GM23248 (cell line): ENCODE data around the gene LTN1. TPM values are rescaled to one million over a fixed set of nuclear protein-coding genes. Genes with fewer than 3 reads are reported as not detected.
A peak's percentile ranks its signal among the peaks of the same experiment; 100 is the strongest.

ENCODE experiments used
- DNase-seq: peaks from one replicate; pipeline ENCODE4 v3.0.0-alpha.2; 2015
- H2AFZ ChIP-seq: fragments of 200-600 bp; sonication (generic); 2 replicates; pipeline ENCODE4 v1.6.1; 2016; ENCODE audit warnings: antibody characterized with exemption
- H3F3A ChIP-seq: fragments of 200-600 bp; sonication (generic); 2 replicates; pipeline ENCODE4 v1.6.1; 2016; ENCODE audit warnings: mild to moderate bottlenecking, antibody characterized with exemption, mixed run types; ENCODE audit not compliant: insufficient read depth
- H3K27ac ChIP-seq: fragments of 200-600 bp; sonication (generic); 2 replicates; pipeline ENCODE4 v1.5.1; 2016; ENCODE audit warnings: mild to moderate bottlenecking
- H3K27me3 ChIP-seq: fragments of 200-600 bp; sonication (generic); replicated peaks from 2 replicates; pipeline ENCODE4 v1.6.1; 2016; ENCODE audit warnings: mild to moderate bottlenecking; ENCODE audit not compliant: insufficient read depth
- H3K36me3 ChIP-seq: fragments of 200-600 bp; sonication (generic); 2 replicates; pipeline ENCODE4 v1.6.1; 2016; ENCODE audit warnings: low read depth, mild to moderate bottlenecking
- H3K4me1 ChIP-seq: fragments of 200-600 bp; sonication (generic); 2 replicates; pipeline ENCODE4 v1.6.1; 2016; ENCODE audit warnings: mild to moderate bottlenecking; ENCODE audit not compliant: insufficient read depth
- H3K4me2 ChIP-seq: fragments of 200-600 bp; sonication (generic); one replicate; pipeline ENCODE4 v1.6.1; 2016; ENCODE audit warnings: mild to moderate bottlenecking; ENCODE audit not compliant: unreplicated experiment
- H3K4me3 ChIP-seq: fragments of 200-600 bp; sonication (generic); 2 replicates; pipeline ENCODE4 v1.5.1; 2016; ENCODE audit warnings: mild to moderate bottlenecking
- H3K79me2 ChIP-seq: fragments of 200-600 bp; sonication (generic); 2 replicates; pipeline ENCODE4 v1.6.1; 2016; ENCODE audit warnings: mild to moderate bottlenecking; ENCODE audit not compliant: insufficient read depth
- H3K9ac ChIP-seq: fragments of 200-600 bp; sonication (generic); 2 replicates; pipeline ENCODE4 v1.6.1; 2016; ENCODE audit warnings: mild to moderate bottlenecking
- H3K9me2 ChIP-seq: fragments of 200-600 bp; sonication (generic); 2 replicates; pipeline ENCODE4 v1.6.1; 2016; ENCODE audit warnings: mixed run types, mild to moderate bottlenecking, moderate library complexity; ENCODE audit not compliant: insufficient read depth
- H3K9me3 ChIP-seq: fragments of 200-600 bp; sonication (generic); one replicate; pipeline ENCODE4 v1.6.1; 2017; ENCODE audit warnings: low read depth
- H4K20me1 ChIP-seq: fragments of 200-600 bp; sonication (generic); 2 replicates; pipeline ENCODE4 v1.6.0; 2016; ENCODE audit not compliant: insufficient read depth
- EZH2 ChIP-seq: fragments of 200-600 bp; sonication (generic); IDR thresholded peaks from 2 replicates; pipeline ENCODE4 v1.6.1; 2018; ENCODE audit warnings: antibody characterized with exemption, mild to moderate bottlenecking; ENCODE audit not compliant: insufficient read depth, poor library complexity, severe bottlenecking
- EZH2phosphoT487 ChIP-seq: fragments of 200-600 bp; sonication (generic); IDR thresholded peaks from 2 replicates; pipeline ENCODE4 v1.6.1; 2018; ENCODE audit warnings: antibody characterized with exemption, moderate library complexity, mild to moderate bottlenecking, low read depth; ENCODE audit not compliant: insufficient read depth
- WGBS, 2 experiments: methylation state at CpG; one replicate each; pipeline ENCODE4 v1.1.6; 2015 to 2017; ENCODE audit warnings: low lambda C conversion rate in 2 of 2, low coverage in 1 of 2; ENCODE audit errors: missing lambda C conversion rate in 2 of 2; 5-methylcytosine and 5-hydroxymethylcytosine counted together
- in situ Hi-C: fragments of 300-500 bp; cut with MboI; formaldehyde crosslinking; loops from 2 replicates; pipeline ENCODE4 v1.15.0; 2020
- polyA plus RNA-seq: library from polyadenylated mRNA; unstranded; fragments of >200 nt; fragmentation: Nextera tagmentation; extraction: Ambion mirVana; gene quantifications from 2 replicates; pipeline ENCODE4 v1.2.1, GENCODE V29; 2016
- total RNA-seq: library from RNA; depleted of rRNA; stranded (reverse); fragments of >200 nt; shearing (Covaris generic); gene quantifications from 2 replicates; pipeline ENCODE4 v1.2.3, GENCODE V29; 2014

LTN1 gene
- total and polyA plus RNA-seq, 2 experiments from 2014 or later, result 16.8 to 26.0 TPM

GRCh38 chr21:28962465-28962864 is 30.2 kb downstream of the LTN1 start:
- H3K9me2 ChIP-seq, result no peaks in the 10 kb centered on the region
- H3K27me3 ChIP-seq, result no peaks in the 10 kb centered on the region
- H3K9me3 ChIP-seq, result no peaks in the 10 kb centered on the region
- WGBS, 2 experiments, result 96 to 97% methylated on average over 2 of the region's 2 CpGs
- no peak overlapping the region for H3K9ac ChIP-seq
- in situ Hi-C loops, result no loop called here
- H3K4me2 ChIP-seq, result no peak overlapping the region
- H3K36me3 ChIP-seq, result peaks cover 50% of the 10 kb centered on the region
- peaks cover 9% of the 10 kb centered on the region; the same call in 1 of the 2 replicates for H3K79me2 ChIP-seq
- TF ChIP-seq EZH2, result no peak
- TF ChIP-seq EZH2phosphoT487, result no peak
- no peak for DNase-seq
- H2AFZ ChIP-seq, result no peak overlapping the region
- no peak overlapping the region for H3K4me3 ChIP-seq
- H3F3A ChIP-seq, result peaks cover 32% of the 10 kb centered on the region
- H3K4me1 ChIP-seq, result peaks cover 16% of the 10 kb centered on the region
- H4K20me1 ChIP-seq, result no peaks in the 10 kb centered on the region
- H3K27ac ChIP-seq, result no peak overlapping the region

GRCh38 chr21:28961927-28962326 is 30.8 kb downstream of the LTN1 start:
- Histone ChIP-seq H3K79me2 (peaks cover 9% of the 10 kb centered on the region; the same call in 1 of the 2 replicates), H3K4me3 (no peak overlapping the region), H3K36me3 (peaks cover 50% of the 10 kb centered on the region), H4K20me1 (no peaks in the 10 kb centered on the region), H3F3A (peaks cover 32% of the 10 kb centered on the region), H3K27ac (no peak overlapping the region), H3K4me2 (no peak overlapping the region), H3K9me3 (no peaks in the 10 kb centered on the region), H3K27me3 (no peaks in the 10 kb centered on the region), H2AFZ (no peak overlapping the region), H3K9ac (no peak overlapping the region), H3K4me1 (peaks cover 16% of the 10 kb centered on the region), H3K9me2 (no peaks in the 10 kb centered on the region)
- no peak for TF ChIP-seq EZH2phosphoT487
- no peak for TF ChIP-seq EZH2
- DNase-seq, result no peak
- WGBS, 2 experiments, result 97 to 98% methylated on average over 3 of the region's 3 CpGs
- in situ Hi-C loops, result no loop called here

- H3K36me3 ChIP-seq, result peaks cover 44% of the 10 kb centered on the region
- H3K27me3 ChIP-seq, result no peaks in the 10 kb centered on the region
- peaks cover 16% of the 10 kb centered on the region for H3K4me1 ChIP-seq
- TF ChIP-seq EZH2 (no peak), EZH2phosphoT487 (no peak)
- H3K4me3 ChIP-seq, result no peak overlapping the region
- 90 to 100% methylated on average over 1 of the region's 1 CpG for WGBS, 2 experiments
- no peaks in the 10 kb centered on the region for H3K9me3 ChIP-seq
- peaks cover 32% of the 10 kb centered on the region for H3F3A ChIP-seq
- H2AFZ ChIP-seq, result no peak overlapping the region
- in situ Hi-C loops, result no loop called here
- peak overlapping the region; percentile 77 for H3K27ac ChIP-seq
- H3K4me2 ChIP-seq, result no peak overlapping the region
- peaks cover 9% of the 10 kb centered on the region; the same call in 1 of the 2 replicates for H3K79me2 ChIP-seq
- no peak overlapping the region for H3K9ac ChIP-seq
- no peaks in the 10 kb centered on the region for H4K20me1 ChIP-seq
- no peak for DNase-seq
- no peaks in the 10 kb centered on the region for H3K9me2 ChIP-seq
Observed at GRCh38 chr21:28960245-28960644, 32.4 kb downstream of the LTN1 start.

- H3K36me3 ChIP-seq, result peaks cover 39% of the 10 kb centered on the region; the same call in 1 of the 2 replicates
- H3K27me3 ChIP-seq, result no peaks in the 10 kb centered on the region
- H3K9me3 ChIP-seq, result no peaks in the 10 kb centered on the region
- H3K4me1 ChIP-seq, result peaks cover 16% of the 10 kb centered on the region
- no peaks in the 10 kb centered on the region for H3K9me2 ChIP-seq
- DNase-seq, result peak; percentile 88
- peaks cover 32% of the 10 kb centered on the region for H3F3A ChIP-seq
- TF ChIP-seq EZH2 (no peak), EZH2phosphoT487 (no peak)
- H3K4me3 ChIP-seq, result no peak overlapping the region
- H2AFZ ChIP-seq, result no peak overlapping the region
- in situ Hi-C loops, result no loop called here
- peak overlapping the region; percentile 58 for H3K9ac ChIP-seq
- H3K27ac ChIP-seq, result peak overlapping the region; percentile 77
- H3K4me2 ChIP-seq, result peak overlapping the region; percentile 38
- H4K20me1 ChIP-seq, result no peaks in the 10 kb centered on the region
- H3K79me2 ChIP-seq, result peaks cover 9% of the 10 kb centered on the region; the same call in 1 of the 2 replicates
- WGBS, 2 experiments, result 59 to 60% methylated on average over 7 of the region's 7 CpGs
Observed at GRCh38 chr21:28959367-28960099, 33.1 kb downstream of the LTN1 start.
